Epithelial cell of esophagus (primary cell): ENCODE data around the gene DMWD.

Experiments used
- DNase-seq: peaks from one replicate; pipeline ENCODE4 v3.0.0; 2010; ENCODE audit warnings: low read depth
- H3K4me3 ChIP-seq: 2 replicates; pipeline ENCODE4 v1.5.1; 2011; ENCODE audit warnings: mild to moderate bottlenecking, low read length, control low read depth
- TF ChIP-seq, protein P1 (sequence below): IDR thresholded peaks from 2 replicates; pipeline ENCODE4 v1.5.1; 2011; ENCODE audit warnings: low read depth, mild to moderate bottlenecking, low read length, control low read depth, inconsistent platforms; ENCODE audit not compliant: insufficient read depth; ENCODE audit errors: missing control alignments

The DMWD gene, protein sequence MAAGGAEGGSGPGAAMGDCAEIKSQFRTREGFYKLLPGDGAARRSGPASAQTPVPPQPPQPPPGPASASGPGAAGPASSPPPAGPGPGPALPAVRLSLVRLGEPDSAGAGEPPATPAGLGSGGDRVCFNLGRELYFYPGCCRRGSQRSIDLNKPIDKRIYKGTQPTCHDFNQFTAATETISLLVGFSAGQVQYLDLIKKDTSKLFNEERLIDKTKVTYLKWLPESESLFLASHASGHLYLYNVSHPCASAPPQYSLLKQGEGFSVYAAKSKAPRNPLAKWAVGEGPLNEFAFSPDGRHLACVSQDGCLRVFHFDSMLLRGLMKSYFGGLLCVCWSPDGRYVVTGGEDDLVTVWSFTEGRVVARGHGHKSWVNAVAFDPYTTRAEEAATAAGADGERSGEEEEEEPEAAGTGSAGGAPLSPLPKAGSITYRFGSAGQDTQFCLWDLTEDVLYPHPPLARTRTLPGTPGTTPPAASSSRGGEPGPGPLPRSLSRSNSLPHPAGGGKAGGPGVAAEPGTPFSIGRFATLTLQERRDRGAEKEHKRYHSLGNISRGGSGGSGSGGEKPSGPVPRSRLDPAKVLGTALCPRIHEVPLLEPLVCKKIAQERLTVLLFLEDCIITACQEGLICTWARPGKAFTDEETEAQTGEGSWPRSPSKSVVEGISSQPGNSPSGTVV

DNA sequence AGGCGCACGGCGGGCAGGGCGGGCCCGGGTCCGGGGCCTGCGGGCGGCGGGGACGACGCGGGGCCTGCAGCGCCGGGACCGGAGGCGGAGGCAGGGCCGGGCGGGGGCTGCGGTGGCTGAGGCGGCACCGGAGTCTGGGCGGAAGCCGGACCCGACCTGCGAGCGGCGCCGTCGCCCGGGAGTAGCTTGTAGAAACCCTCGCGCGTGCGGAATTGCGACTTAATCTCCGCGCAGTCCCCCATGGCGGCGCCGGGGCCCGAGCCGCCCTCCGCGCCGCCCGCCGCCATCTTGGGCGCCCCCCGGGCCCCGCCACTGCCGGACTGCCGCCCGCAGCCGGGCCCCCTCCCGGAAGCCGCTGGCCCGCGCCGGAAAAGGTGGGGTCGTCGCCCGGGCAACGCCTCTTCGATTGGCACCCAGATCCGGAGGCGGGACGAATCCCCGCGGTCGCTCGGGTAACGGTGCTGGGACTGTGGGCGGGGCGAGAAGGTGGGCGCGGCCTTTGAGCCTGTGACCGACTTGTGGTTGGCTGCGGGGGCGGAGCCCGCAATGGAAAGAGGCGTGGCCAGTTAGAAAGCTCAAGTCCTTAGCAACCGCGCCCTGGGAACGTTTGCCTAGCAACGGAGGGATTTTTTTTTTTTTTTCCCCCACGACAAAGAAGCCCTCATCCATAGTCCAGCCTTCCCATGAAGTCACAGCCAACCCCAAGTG lies at the start of gene DMWD:
TSS of gene DMWD (minus strand) at position 376 of the 708 bp plus-strand sequence. CDS start at position 287, 89 bp downstream.
- peak; percentile 98 for DNase-seq
- TF ChIP-seq, protein P1, sequence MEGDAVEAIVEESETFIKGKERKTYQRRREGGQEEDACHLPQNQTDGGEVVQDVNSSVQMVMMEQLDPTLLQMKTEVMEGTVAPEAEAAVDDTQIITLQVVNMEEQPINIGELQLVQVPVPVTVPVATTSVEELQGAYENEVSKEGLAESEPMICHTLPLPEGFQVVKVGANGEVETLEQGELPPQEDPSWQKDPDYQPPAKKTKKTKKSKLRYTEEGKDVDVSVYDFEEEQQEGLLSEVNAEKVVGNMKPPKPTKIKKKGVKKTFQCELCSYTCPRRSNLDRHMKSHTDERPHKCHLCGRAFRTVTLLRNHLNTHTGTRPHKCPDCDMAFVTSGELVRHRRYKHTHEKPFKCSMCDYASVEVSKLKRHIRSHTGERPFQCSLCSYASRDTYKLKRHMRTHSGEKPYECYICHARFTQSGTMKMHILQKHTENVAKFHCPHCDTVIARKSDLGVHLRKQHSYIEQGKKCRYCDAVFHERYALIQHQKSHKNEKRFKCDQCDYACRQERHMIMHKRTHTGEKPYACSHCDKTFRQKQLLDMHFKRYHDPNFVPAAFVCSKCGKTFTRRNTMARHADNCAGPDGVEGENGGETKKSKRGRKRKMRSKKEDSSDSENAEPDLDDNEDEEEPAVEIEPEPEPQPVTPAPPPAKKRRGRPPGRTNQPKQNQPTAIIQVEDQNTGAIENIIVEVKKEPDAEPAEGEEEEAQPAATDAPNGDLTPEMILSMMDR, result no peak
- H3K4me3 ChIP-seq, result peak within 1 kb of the TSS; percentile 79

DNA sequence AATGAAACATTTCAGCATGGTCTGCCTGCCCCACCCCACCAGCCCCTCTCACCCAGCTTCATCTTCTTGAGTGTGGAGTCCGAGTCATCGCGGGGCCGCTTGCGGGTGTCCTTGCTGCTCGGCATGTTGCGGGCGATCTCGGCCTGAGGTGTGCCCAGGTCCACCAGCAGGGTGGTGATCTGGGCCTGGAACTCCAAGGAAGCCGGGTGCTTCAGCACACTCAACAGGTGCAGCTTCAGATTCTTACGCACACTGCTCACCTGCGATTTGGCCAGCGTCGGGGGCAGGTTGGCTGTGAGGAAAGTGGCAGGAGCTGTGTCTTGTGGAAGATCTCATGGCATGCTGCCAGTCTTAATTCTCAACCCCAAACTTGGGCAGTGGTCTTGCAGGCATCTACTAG lies 49.6 kb upstream of the DMWD start:
- TF ChIP-seq, protein P1, result no peak
- no peak for DNase-seq
- H3K4me3 ChIP-seq, result no peak overlapping the region

DNA sequence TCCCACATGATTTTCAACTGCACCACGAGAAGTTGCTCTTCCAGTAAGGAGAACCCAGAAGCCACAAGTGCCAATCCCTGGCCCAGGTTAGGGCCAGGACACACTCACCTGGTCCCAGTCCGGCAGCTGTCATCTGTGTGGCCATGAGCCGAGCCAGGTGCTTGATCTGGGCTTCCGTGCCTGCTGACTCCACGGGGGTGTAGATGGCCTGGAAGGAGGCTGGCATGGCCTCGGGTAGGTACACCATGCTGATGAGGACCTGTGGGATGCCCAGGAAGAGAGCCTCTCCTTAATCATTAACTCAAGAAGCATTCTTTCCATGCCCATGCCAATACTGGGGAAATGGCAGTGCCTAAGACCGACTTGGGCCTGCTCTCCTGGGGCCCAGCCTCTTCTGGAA lies 42.3 kb upstream of the DMWD start:
- TF ChIP-seq, protein P1, result no peak
- no peak for DNase-seq
- no peak overlapping the region for H3K4me3 ChIP-seq

DNA sequence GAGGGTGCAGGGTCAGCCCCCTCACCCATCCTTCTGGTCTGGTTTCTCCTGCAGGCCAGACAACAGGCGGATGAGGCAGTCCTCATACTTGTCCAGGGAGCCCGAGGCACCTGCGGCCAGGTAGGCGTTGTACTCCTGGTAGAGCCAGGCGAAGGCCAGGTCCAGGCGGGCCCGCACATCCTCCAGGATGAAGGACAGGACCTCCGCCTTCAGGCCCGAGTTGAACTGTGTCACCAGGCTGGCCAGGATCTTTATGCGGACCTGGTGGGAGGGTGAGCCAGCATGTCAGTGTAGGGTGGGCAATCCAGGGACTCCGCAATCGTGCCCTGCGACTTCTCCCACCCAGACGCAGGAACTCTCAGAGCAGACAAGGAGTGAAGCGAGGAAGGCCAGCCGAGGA lies 36.3 kb upstream of the DMWD start:
- TF ChIP-seq, protein P1, result no peak
- DNase-seq, result no peak
- H3K4me3 ChIP-seq, result no peak overlapping the region

- TF ChIP-seq, protein P1, result no peak
- no peak for DNase-seq
- no peak overlapping the region for H3K4me3 ChIP-seq
These were observed 35.9 kb upstream of the DMWD start for GRCh38 chr19:45828523-45828922.

DNA sequence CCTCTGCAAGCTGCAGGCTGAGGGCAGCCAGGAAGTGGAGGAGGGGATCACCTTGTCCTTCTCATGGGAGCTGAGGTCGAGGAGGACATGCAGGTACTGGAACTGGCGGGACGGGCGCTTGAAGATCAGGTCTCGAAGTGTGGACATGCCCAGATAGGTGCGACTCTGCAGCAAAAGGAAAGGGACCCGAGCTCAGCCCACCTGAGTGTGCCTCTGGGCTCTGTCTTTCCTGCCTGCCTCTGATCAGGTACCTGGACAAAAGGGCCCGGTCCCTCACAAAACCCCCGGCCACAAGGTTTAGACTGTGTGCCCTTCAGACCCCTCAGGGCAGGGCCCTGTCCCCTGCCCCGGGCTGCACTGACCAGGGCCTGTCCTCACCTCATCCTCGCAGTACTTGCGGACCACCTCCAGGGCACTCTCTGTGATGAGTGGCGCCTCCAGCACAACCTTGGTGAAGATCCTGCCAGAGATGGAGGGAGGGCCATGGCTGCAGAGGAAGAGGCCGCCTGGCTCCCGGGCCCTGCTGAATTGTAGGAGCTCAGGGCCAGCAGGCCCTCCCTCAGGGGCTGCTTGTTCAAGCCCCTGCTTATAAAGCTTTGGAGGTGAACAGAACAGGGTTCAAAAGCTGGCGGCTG lies 34.9 kb upstream of the DMWD start:
- H3K4me3 ChIP-seq, result no peak overlapping the region
- TF ChIP-seq, protein P1, result no peak
- no peak for DNase-seq
